HepG2 (cell line): Measurements from ENCODE around the gene PACS2. TPM values are rescaled to one million over a fixed set of nuclear protein-coding genes. Genes with fewer than 3 reads are reported as not detected.

Source experiments
- ATF5 ChIP-seq: sonication (generic); formaldehyde crosslinking; IDR thresholded peaks from 2 replicates; pipeline ENCODE4 v1.4.0; 2020; ENCODE audit warnings: mild to moderate bottlenecking, low read depth, missing genetic modification reagents
- BRD4 ChIP-seq: sonication (generic); formaldehyde crosslinking; IDR thresholded peaks from 2 replicates; pipeline ENCODE4 v1.4.0; 2020; ENCODE audit warnings: missing genetic modification reagents
- CHD4 ChIP-seq: fragments of 200-600 bp; sonication (generic); IDR thresholded peaks from 2 replicates; pipeline ENCODE4 v1.7.0; 2017; ENCODE audit warnings: mild to moderate bottlenecking, low read length, borderline replicate concordance
- CREBL2 ChIP-seq: sonication (generic); formaldehyde crosslinking; IDR thresholded peaks from 2 replicates; pipeline ENCODE4 v1.8.1; 2023; ENCODE audit warnings: missing genetic modification reagents, mild to moderate bottlenecking, borderline replicate concordance
- E2F1 ChIP-seq: sonication (generic); formaldehyde crosslinking; IDR thresholded peaks from 2 replicates; pipeline ENCODE4 v1.5.0; 2020; ENCODE audit warnings: missing genetic modification reagents
- IRX3 ChIP-seq: sonication (generic); formaldehyde crosslinking; IDR thresholded peaks from 2 replicates; pipeline ENCODE4 v1.8.1; 2023; ENCODE audit warnings: mild to moderate bottlenecking, low read depth, missing genetic modification reagents, borderline replicate concordance
- KAT2B ChIP-seq: fragments of 150-350 bp; IDR thresholded peaks from 2 replicates; pipeline ENCODE4 v1.6.1; 2014; ENCODE audit warnings: low read depth, low read length, borderline replicate concordance
- KIAA2018 ChIP-seq: sonication (generic); formaldehyde crosslinking; IDR thresholded peaks from 2 replicates; pipeline ENCODE4 v1.5.0; 2020; ENCODE audit warnings: mild to moderate bottlenecking, missing genetic modification reagents, borderline replicate concordance
- MBD4 ChIP-seq: IDR thresholded peaks from 2 replicates; pipeline ENCODE4 v1.6.1; 2012; ENCODE audit warnings: low read length, inconsistent platforms, borderline replicate concordance
- TCF7L2 ChIP-seq: IDR thresholded peaks from 2 replicates; pipeline ENCODE4 v1.6.1; 2011; ENCODE audit warnings: mild to moderate bottlenecking, low read depth, low read length, moderate library complexity
- TFDP2 ChIP-seq: sonication (generic); formaldehyde crosslinking; IDR thresholded peaks from 2 replicates; pipeline ENCODE4 v1.4.0; 2020; ENCODE audit warnings: missing genetic modification reagents
- ZFP91 ChIP-seq: sonication (generic); formaldehyde crosslinking; IDR thresholded peaks from 2 replicates; pipeline ENCODE4 v1.9.0; 2022; ENCODE audit warnings: missing genetic modification reagents, mild to moderate bottlenecking, borderline replicate concordance
- ZNF337 ChIP-seq: sonication (generic); formaldehyde crosslinking; IDR thresholded peaks from 2 replicates; pipeline ENCODE4 v1.5.1; 2020; ENCODE audit warnings: missing genetic modification reagents, low read depth, mild to moderate bottlenecking, borderline replicate concordance
- ZNF7 ChIP-seq: IDR thresholded peaks from 2 replicates; pipeline ENCODE4 v1.6.1; 2016; ENCODE audit warnings: missing biosample characterization, missing genetic modification reagents
- polyA plus RNA-seq, 8 experiments: library from polyadenylated mRNA; depleted of rRNA in 3 of 8; stranded (reverse) in 7 of 8; unstranded in 1 of 8; fragments of >200 nt; fragmentation: Illumina TruSeq in 4 of 8; extraction: Trizol in 4 of 8; gene quantifications; 2 replicates each; pipeline versions ENCODE4 v1.2.1 to v1.2.3, GENCODE V29; 2011 to 2016; ENCODE audit warnings: low read depth in 4 of 8, missing spikeins in 1 of 8, mixed read lengths in 1 of 8; ENCODE audit not compliant: insufficient read depth in 1 of 8
- total RNA-seq, 5 experiments: library from RNA; depleted of rRNA; stranded (reverse); fragments of >200 nt; fragmentation: Illumina TruSeq; extraction: Trizol; gene quantifications; 2 replicates each; pipeline ENCODE4 v1.2.3, GENCODE V29; 2016; ENCODE audit warnings: low read depth in 1 of 5

Gene PACS2
- total and polyA plus RNA-seq, 2 of the 13 experiments (the other 11 are each of a cell fraction or from before 2014, with no cell fraction given): 23.6 to 27.6 TPM

- TF ChIP-seq KIAA2018 (CRISPR knock-in tag) (no peak), CREBL2 (CRISPR knock-in tag) (peak; percentile 83; the same call in 1 of the 2 replicates), ZFP91 (CRISPR knock-in tag) (peak; percentile 65; the same call in 1 of the 2 replicates), KAT2B (no peak), TFDP2 (CRISPR knock-in tag) (no peak; the same call in 1 of the 2 replicates), CHD4 (no peak), MBD4 (no peak), ZNF7 (no peak), ATF5 (CRISPR knock-in tag) (0 out of 2 replicates have a peak, but pooled peaks have one; percentile 54), TCF7L2 (no peak), E2F1 (peak; percentile 54), IRX3 (CRISPR knock-in tag) (no peak), BRD4 (CRISPR knock-in tag) (peak; percentile 24; the same call in 1 of the 2 replicates), ZNF337 (0 out of 2 replicates have a peak, but pooled peaks have one; percentile 67)
Measured at GRCh38 chr14:105398726-105399465, 84.3 kb downstream of the PACS2 start (continued).
